Measurements from ENCODE around the gene BNIP1. TPM values are rescaled to one million over a fixed set of nuclear protein-coding genes. Genes with fewer than 3 reads are reported as not detected.
"Not testable (repeated sequence)": the region's sequence is repeated elsewhere in the genome, so short reads cannot be mapped to it uniquely, and the experiment has no call there.

The BNIP1 gene
- total and polyA plus RNA-seq, 2 donors (not counting 1 experiment from before 2014, with no cell fraction given): 23.5 to 23.9 TPM

DNA sequence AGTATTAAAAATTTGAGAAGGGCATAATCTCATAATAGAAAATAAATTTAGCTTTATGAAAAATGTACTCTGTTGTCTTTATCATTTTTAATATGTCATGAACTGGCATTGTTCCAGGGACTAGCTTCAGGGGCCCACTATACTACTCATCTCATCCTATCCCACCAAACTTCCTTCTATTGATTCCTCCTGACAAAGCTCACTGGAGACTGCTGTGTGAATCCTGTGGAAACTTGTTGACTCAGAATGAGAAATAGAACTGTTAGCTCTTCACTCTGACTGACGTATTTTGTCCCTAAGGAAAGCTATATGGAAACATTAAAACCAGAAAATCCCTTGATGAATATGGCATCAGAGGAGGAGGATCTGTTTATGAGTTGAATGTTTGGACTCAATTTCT, 29.8 kb upstream of the BNIP1 start:
- TF ChIP-seq EZH2 (IDR thresholded peaks at IDR 0.05; ENCODE audit: low read length, missing control alignments): no peak
- TF ChIP-seq, protein P1, sequence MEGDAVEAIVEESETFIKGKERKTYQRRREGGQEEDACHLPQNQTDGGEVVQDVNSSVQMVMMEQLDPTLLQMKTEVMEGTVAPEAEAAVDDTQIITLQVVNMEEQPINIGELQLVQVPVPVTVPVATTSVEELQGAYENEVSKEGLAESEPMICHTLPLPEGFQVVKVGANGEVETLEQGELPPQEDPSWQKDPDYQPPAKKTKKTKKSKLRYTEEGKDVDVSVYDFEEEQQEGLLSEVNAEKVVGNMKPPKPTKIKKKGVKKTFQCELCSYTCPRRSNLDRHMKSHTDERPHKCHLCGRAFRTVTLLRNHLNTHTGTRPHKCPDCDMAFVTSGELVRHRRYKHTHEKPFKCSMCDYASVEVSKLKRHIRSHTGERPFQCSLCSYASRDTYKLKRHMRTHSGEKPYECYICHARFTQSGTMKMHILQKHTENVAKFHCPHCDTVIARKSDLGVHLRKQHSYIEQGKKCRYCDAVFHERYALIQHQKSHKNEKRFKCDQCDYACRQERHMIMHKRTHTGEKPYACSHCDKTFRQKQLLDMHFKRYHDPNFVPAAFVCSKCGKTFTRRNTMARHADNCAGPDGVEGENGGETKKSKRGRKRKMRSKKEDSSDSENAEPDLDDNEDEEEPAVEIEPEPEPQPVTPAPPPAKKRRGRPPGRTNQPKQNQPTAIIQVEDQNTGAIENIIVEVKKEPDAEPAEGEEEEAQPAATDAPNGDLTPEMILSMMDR (conservative IDR thresholded peaks at IDR 0.05 in 1 of 2, IDR thresholded peaks at IDR 0.05 in 1 of 2; ENCODE audit: low read depth in 1 of 2, low read length in 2 of 2): no peak
- DNase-seq (ENCODE audit: low read depth in 2 of 2): no peak
- no peaks in the 10 kb centered on the region for H3K27me3 ChIP-seq (ENCODE audit: control insufficient read depth, insufficient read depth, low read length)
- H3K9ac ChIP-seq (ENCODE audit: insufficient read depth, low read length): no peak overlapping the region
- H3K4me3 ChIP-seq (replicated peaks in 1 of 4; ENCODE audit: control extremely low read depth in 1 of 4, insufficient read depth in 1 of 4, low read depth in 3 of 4, low read length in 4 of 4): no peak overlapping the region
- no peaks in the 10 kb centered on the region for H3K36me3 ChIP-seq (ENCODE audit: control insufficient read depth, insufficient read depth, low read length)
- H3K79me2 ChIP-seq (ENCODE audit: control insufficient read depth, insufficient read depth, low read length): no peaks in the 10 kb centered on the region
- H3K27ac ChIP-seq (ENCODE audit: insufficient read depth, low read length): no peak overlapping the region
- H3K4me2 ChIP-seq (ENCODE audit: extremely low read depth, insufficient read depth, low read length): no peak overlapping the region
- no peaks in the 10 kb centered on the region for H3K9me3 ChIP-seq (ENCODE audit: control insufficient read depth, insufficient read depth, low read depth, low read length)
- H4K20me1 ChIP-seq (ENCODE audit: control insufficient read depth, extremely low read depth, insufficient read depth, low read length): no peaks in the 10 kb centered on the region
- H3K4me1 ChIP-seq (ENCODE audit: control insufficient read depth, extremely low read depth, insufficient read depth, low read length): no peaks in the 10 kb centered on the region
- no peak overlapping the region for H2AFZ ChIP-seq (ENCODE audit: low read length)

DNA sequence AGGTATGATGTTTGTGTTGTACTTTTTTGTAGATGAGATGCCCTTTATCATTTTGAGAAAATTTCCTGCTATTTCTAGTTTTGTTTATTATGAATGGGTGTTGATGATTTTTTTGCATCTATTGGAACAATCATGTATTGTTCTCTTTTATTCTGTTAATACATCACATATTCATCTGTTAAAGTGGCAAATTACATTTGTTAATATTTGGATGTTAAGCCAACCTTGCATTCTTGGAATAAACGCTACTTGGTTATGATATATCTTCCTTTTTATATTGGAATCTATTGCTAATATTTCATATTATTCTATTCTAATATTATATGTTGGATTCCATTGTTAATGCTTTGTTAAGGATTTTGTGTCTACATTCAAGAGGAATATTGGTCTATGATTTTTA, 24.6 kb upstream of the BNIP1 start:
- TF ChIP-seq EZH2 (IDR thresholded peaks at IDR 0.05; ENCODE audit: low read length, missing control alignments): no peak
- TF ChIP-seq, protein P1 (conservative IDR thresholded peaks at IDR 0.05 in 1 of 2, IDR thresholded peaks at IDR 0.05 in 1 of 2; ENCODE audit: low read depth in 1 of 2, low read length in 2 of 2): no peak
- Histone ChIP-seq H3K4me3 (replicated peaks in 1 of 4; ENCODE audit: control extremely low read depth in 1 of 4, insufficient read depth in 1 of 4, low read depth in 3 of 4, low read length in 4 of 4) (no peak overlapping the region), H3K4me2 (ENCODE audit: extremely low read depth, insufficient read depth, low read length) (no peak overlapping the region), H3K4me1 (ENCODE audit: control insufficient read depth, extremely low read depth, insufficient read depth, low read length) (no peaks in the 10 kb centered on the region), H3K79me2 (ENCODE audit: control insufficient read depth, insufficient read depth, low read length) (no peaks in the 10 kb centered on the region), H3K9ac (ENCODE audit: insufficient read depth, low read length) (no peak overlapping the region), H3K27ac (ENCODE audit: insufficient read depth, low read length) (no peak overlapping the region), H3K9me3 (ENCODE audit: control insufficient read depth, insufficient read depth, low read depth, low read length) (no peaks in the 10 kb centered on the region), H3K36me3 (ENCODE audit: control insufficient read depth, insufficient read depth, low read length) (no peaks in the 10 kb centered on the region), H2AFZ (ENCODE audit: low read length) (no peak overlapping the region), H4K20me1 (ENCODE audit: control insufficient read depth, extremely low read depth, insufficient read depth, low read length) (no peaks in the 10 kb centered on the region), H3K27me3 (ENCODE audit: control insufficient read depth, insufficient read depth, low read length) (no peaks in the 10 kb centered on the region)
- no peak for DNase-seq (ENCODE audit: low read depth in 2 of 2)

DNA sequence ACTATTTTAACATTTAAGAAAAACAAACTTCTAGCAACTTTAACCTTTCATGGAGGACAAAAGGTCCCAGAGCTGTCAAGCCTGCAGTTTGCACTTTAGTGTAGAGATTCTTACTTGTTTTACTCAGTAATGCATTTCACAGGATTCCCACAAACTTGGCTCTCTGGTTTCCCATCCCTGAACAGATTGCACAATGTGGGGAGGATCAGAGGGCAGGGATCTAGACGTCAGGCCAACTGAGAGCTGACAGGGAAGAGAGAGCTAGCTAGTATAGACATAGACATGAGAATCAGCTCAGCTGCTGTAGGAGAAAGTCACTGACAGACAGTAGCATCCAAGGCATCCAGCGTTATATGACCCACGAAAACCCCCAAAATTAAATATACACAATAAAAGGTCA, 20.9 kb upstream of the BNIP1 start:
- Histone ChIP-seq H3K4me3 (replicated peaks in 1 of 4; ENCODE audit: control extremely low read depth in 1 of 4, insufficient read depth in 1 of 4, low read depth in 3 of 4, low read length in 4 of 4) (no peak overlapping the region), H3K27ac (ENCODE audit: insufficient read depth, low read length) (no peak overlapping the region), H3K27me3 (ENCODE audit: control insufficient read depth, insufficient read depth, low read length) (no peaks in the 10 kb centered on the region), H3K9me3 (ENCODE audit: control insufficient read depth, insufficient read depth, low read depth, low read length) (no peaks in the 10 kb centered on the region), H3K36me3 (ENCODE audit: control insufficient read depth, insufficient read depth, low read length) (no peaks in the 10 kb centered on the region), H3K4me2 (ENCODE audit: extremely low read depth, insufficient read depth, low read length) (no peak overlapping the region), H3K9ac (ENCODE audit: insufficient read depth, low read length) (no peak overlapping the region), H4K20me1 (ENCODE audit: control insufficient read depth, extremely low read depth, insufficient read depth, low read length) (no peaks in the 10 kb centered on the region), H3K79me2 (ENCODE audit: control insufficient read depth, insufficient read depth, low read length) (no peaks in the 10 kb centered on the region), H3K4me1 (ENCODE audit: control insufficient read depth, extremely low read depth, insufficient read depth, low read length) (no peaks in the 10 kb centered on the region), H2AFZ (ENCODE audit: low read length) (no peak overlapping the region)
- TF ChIP-seq, protein P1 (conservative IDR thresholded peaks at IDR 0.05 in 1 of 2, IDR thresholded peaks at IDR 0.05 in 1 of 2; ENCODE audit: low read depth in 1 of 2, low read length in 2 of 2): no peak
- TF ChIP-seq EZH2 (IDR thresholded peaks at IDR 0.05; ENCODE audit: low read length, missing control alignments): no peak
- DNase-seq (ENCODE audit: low read depth in 2 of 2): peak; percentile 14 to 92

DNA sequence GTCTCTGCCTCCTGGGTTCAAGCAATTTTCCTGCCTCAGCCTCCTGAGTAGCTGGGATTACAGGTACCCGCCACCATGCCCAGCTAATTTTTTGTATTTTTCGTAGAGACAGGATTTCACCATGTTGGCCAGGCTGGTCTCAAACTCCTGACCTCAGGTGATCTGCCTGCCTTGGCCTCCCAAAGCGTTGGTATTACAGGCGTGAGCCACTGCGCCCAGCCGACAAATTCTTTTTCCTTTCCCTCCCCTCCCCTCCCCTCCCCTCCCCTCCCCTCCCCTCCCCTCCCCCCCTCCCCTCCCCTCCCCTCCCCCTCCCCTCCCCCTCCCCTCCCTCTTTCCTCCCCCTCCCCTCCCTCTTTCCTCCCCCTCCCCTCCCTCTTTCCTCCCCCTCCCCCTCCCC, 12.2 kb upstream of the BNIP1 start:
- not testable (repeated sequence) for H3K79me2 ChIP-seq (ENCODE audit: control insufficient read depth, insufficient read depth, low read length); H2AFZ ChIP-seq (ENCODE audit: low read length); H3K4me2 ChIP-seq (ENCODE audit: extremely low read depth, insufficient read depth, low read length); DNase-seq (ENCODE audit: low read depth in 2 of 2); H3K9me3 ChIP-seq (ENCODE audit: control insufficient read depth, insufficient read depth, low read depth, low read length); H3K27me3 ChIP-seq (ENCODE audit: control insufficient read depth, insufficient read depth, low read length); H3K9ac ChIP-seq (ENCODE audit: insufficient read depth, low read length); H3K4me3 ChIP-seq (replicated peaks in 1 of 4; ENCODE audit: control extremely low read depth in 1 of 4, insufficient read depth in 1 of 4, low read depth in 3 of 4, low read length in 4 of 4); H3K4me1 ChIP-seq (ENCODE audit: control insufficient read depth, extremely low read depth, insufficient read depth, low read length); H3K36me3 ChIP-seq (ENCODE audit: control insufficient read depth, insufficient read depth, low read length); H4K20me1 ChIP-seq (ENCODE audit: control insufficient read depth, extremely low read depth, insufficient read depth, low read length); H3K27ac ChIP-seq (ENCODE audit: insufficient read depth, low read length)

Data from fibroblast of lung (primary cell).